OCI-LY1 (cell line): ENCODE results near the gene PTGES2.
"Not testable (repeated sequence)": the region's sequence is repeated elsewhere in the genome, so short reads cannot be mapped to it uniquely, and the experiment has no call there.

Experiments
- EZH2 ChIP-seq: fragments of 200-600 bp; sonication (generic), shearing (Covaris generic); IDR thresholded peaks from 2 replicates; pipeline ENCODE4 v1.8.0; 2017; ENCODE audit warnings: borderline replicate concordance, mixed run types, mild to moderate bottlenecking, antibody characterized with exemption, low read length, moderate library complexity, mixed read lengths
- TF ChIP-seq, protein P1 (sequence below): fragments of 200-600 bp; sonication (generic), shearing (Covaris generic); IDR thresholded peaks from 2 replicates; pipeline ENCODE4 v1.5.1; 2017; ENCODE audit warnings: mild to moderate bottlenecking, antibody characterized with exemption, low read length, moderate library complexity, mixed read lengths

- TF ChIP-seq EZH2: not testable (repeated sequence)
- TF ChIP-seq, protein P1, sequence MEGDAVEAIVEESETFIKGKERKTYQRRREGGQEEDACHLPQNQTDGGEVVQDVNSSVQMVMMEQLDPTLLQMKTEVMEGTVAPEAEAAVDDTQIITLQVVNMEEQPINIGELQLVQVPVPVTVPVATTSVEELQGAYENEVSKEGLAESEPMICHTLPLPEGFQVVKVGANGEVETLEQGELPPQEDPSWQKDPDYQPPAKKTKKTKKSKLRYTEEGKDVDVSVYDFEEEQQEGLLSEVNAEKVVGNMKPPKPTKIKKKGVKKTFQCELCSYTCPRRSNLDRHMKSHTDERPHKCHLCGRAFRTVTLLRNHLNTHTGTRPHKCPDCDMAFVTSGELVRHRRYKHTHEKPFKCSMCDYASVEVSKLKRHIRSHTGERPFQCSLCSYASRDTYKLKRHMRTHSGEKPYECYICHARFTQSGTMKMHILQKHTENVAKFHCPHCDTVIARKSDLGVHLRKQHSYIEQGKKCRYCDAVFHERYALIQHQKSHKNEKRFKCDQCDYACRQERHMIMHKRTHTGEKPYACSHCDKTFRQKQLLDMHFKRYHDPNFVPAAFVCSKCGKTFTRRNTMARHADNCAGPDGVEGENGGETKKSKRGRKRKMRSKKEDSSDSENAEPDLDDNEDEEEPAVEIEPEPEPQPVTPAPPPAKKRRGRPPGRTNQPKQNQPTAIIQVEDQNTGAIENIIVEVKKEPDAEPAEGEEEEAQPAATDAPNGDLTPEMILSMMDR: not testable (repeated sequence)
Observed at GRCh38 chr9:128111726-128112125, 15.8 kb downstream of the PTGES2 start.
